Stimulated activated CD4-positive, alpha-beta T cell treated with anti-CD3 and anti-CD28 coated beads, Interleukin-4, amount 100 ng/mL, for 1 hour (primary cell): Measurements from ENCODE around the gene KRT14.
"Not testable (repeated sequence)": the region's sequence is repeated elsewhere in the genome, so short reads cannot be mapped to it uniquely, and the experiment has no call there.

ENCODE experiments used
- DNase-seq: peaks from one replicate; pipeline ENCODE4 v3.0.0-alpha.2; 2020

Gene KRT14

DNA sequence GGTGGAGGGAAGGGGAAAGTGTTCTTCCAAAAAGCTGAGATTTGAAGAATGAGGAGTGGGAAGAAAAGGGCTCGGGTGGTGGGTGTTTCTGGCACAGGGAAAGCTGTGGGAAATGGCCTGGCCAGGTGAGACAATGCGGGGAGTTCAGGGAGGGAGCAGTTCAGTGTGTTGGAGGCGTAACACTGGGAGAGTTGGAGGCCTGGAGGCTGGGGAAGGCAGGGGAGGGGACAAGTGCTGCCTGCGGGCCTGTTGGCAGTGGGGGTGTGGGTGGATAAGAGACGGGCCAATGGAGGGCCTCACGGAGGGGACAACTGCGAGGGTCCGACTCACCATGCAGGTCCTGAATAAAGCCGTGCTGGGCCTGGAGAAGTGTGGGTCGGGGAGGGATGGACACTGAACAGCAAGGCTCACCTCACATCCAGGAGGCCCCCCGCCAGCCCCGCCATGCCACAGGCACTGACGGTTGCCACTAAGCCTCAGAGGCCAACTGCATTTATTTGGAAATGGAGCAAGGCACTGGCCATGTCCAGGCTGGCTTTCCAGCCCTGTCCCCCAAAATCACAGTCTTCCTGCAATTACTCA is 40.8 kb downstream of the KRT14 start:
- DNase-seq = no peak

- DNase-seq = no peak
These were observed 41.8 kb downstream of the KRT14 start for GRCh38 chr17:41544935-41545334.

DNA sequence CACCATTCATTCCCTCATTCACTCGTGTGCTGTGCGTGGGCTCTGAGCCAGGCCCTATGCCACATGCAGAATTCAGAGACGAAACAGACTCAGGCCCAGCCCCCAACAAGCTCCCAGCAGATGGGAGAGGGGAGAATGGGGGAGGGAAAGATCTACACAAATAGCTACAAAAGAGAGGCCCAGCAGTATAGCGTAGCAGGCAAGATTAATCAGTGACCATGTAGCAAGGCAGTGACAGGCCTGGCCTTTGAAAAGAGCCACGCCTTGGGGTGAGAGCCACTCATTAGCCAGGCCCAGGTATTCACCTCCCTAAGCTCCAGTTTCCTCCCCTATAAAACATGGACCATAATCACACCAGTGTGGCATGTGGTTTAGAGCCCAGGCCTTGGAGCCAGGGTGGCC is 42.2 kb downstream of the KRT14 start:
- no peak for DNase-seq

GRCh38 chr17:41542786-41543185 is 43.9 kb downstream of the KRT14 start:
- not testable (repeated sequence) for DNase-seq

GRCh38 chr17:41542357-41542756 is 44.3 kb downstream of the KRT14 start:
- no peak for DNase-seq

DNA sequence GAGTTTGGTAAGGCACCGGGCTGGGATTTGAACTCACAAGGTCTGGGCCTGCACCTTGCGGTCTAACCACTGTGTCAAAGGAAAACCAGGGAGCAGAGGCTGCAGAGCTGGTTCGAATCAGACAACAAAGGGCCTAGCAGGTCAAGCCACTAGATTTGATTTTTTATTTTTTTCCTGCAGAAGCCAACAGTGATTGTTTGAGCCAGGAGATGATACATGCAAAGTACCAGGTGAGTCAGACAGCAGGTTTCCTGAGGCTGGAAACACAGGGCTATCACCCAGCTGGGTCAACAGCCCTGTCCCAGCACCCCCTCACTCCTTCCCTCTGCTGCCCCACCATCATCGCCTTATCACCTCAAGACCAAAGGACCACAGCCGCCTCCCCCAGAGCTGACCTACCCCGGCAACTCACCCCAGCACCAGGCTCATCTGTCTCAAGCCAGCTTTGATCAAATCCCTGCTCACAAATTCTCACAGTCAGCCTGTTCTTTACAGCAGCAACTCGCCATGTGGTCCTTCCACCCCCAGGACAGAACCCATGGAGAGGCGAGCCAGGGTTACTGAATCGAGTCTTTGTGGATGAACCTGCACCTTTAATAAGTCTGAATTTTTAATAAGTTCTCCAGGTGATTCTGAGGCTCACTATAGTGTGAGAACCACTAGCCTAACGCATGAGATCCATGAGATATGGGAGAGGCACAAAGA is 45.6 kb downstream of the KRT14 start:
- DNase-seq = no peak

GRCh38 chr17:41539979-41540701 is 46.6 kb downstream of the KRT14 start:
- no peak for DNase-seq

GRCh38 chr17:41539071-41539492 is 47.6 kb downstream of the KRT14 start:
- no peak for DNase-seq

GRCh38 chr17:41538565-41538991 is 48.1 kb downstream of the KRT14 start:
- DNase-seq = no peak

- DNase-seq = no peak
These were observed 48.7 kb downstream of the KRT14 start for GRCh38 chr17:41537990-41538389.

DNA sequence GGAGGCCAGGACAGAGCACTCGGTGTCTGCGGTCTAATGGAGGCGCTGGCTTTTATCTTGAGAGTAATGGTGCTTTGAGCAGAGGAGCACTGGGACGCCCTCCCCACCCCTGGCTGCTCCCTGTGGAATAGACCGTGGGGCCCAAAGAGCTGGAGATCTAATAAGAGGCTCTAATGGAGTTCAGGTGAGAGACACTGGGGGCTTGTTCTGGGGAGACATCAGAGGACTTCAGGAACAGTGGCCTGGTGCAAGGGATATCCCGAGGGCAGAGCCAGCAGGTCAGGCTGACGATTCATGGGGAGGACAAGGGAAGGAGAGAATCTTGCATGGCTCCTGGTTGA is 49.1 kb downstream of the KRT14 start:
- DNase-seq = no peak

GRCh38 chr17:41536741-41537613 is 49.7 kb downstream of the KRT14 start:
- DNase-seq = no peak

DNA sequence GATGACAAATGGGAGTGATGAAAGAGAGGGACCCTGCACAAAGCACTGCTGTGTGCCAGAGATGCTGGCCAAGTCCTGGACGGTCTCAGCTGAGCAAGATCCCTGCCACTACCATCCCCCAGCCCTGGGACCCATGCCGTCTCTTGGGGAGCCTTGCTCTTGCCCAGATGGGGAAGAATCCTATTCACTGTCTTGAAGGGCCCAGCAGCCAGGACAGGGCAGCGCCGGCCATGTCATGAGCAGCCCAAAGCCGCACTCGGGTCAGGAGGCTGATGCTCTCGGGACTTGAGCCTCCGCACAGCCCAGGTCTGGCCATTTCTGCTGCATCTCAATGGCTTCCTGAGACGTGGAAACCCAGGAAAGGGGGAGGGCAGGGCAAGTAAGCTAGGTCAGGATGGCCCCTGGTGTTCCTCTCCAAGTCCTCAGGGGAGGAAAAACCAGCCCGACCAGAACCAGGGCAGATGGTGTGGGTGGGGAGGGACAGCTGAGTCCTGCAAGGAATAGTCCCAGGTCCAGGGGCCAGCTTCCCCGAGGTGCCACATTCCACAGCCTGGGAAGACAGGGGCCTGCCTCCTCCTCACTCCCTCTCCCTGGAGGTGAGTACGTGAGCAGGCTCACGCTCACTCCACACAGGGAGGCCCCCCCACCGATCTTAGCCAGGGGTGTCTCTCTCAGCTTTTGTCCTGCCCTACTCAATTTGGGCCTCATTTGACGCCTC is 50.8 kb downstream of the KRT14 start:
- DNase-seq = no peak

DNA sequence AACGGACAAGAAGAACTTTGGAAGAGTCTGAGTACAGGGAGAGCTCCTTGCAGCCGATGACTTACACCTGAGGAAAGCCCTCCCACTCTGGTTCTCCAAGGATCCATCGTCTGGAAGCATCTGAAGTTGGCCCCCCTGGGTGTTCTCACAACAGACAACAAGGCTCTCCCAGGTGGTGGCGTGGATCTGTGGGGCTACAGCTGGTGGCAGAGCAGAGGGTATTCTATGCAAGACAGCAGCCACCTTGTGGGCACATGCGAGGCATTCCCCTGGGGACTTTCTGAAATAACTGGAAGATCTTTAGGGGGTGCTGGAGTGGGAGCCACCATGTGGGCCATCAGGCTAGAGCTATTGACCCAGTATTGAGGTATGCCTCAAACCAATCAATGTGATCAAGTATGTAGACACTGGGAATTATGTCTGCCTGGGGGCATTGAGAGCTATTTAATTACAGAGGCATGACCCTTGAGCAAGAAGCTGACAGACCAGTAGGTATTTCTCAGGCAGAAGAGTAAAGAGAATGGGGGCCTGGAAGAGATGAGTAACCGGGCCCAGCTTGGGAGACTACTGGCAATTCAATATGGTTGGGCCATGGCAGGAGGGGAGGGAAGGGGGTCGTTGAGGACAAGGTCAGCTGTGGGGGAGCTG is 51.7 kb downstream of the KRT14 start:
- DNase-seq = no peak

- no peak for DNase-seq
These were observed 53.1 kb downstream of the KRT14 start for GRCh38 chr17:41533613-41534012.

DNA sequence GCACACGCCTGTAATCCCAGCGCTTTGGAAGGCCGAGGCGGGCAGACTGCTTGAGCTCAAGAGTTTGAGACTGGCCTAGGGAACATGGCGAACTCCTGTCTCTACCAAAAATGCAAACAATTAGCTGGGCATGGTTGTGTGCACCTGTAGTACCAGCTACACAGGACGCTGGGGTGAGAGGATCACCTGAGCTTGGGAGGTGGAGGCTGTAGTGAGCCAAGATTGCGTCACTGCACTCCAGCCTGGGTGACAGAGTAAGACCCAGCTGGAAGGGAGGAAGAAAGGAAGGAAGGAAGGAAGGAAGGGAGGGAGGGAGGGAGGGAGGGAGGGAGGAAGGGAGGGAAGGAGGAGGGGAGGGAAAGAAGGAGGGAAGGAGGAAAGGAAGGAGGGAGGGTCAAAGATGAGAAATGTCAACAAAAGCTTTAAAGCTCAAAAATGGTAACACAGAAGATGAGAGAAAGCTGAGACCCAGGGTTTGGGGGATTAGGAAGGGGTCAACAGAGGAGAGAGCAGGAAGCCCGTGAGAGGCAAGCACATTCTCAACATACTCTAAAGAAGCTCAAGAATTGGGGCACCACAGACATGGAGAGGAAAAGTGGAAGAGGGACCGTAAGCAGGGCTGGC is 53.6 kb downstream of the KRT14 start:
- DNase-seq = no peak
